ENCODE results near the gene ESPN.
A peak's percentile ranks its signal among the peaks of the same experiment; 100 is the strongest.

The ESPN gene

GRCh38 chr1:6487804-6488484, 63.4 kb downstream of the ESPN start:
- TF ChIP-seq CTCF (IDR thresholded peaks at IDR 0.05; ENCODE audit: borderline replicate concordance, insufficient read depth, low read depth, low read length) = no peak
- H3K4me3 ChIP-seq (ENCODE audit: low read depth, low read length) = no peak overlapping the region

GRCh38 chr1:6488602-6489382, 64.2 kb downstream of the ESPN start:
- TF ChIP-seq CTCF (IDR thresholded peaks at IDR 0.05; ENCODE audit: borderline replicate concordance, insufficient read depth, low read depth, low read length) = no peak
- no peak overlapping the region for H3K4me3 ChIP-seq (ENCODE audit: low read depth, low read length)

- TF ChIP-seq CTCF (IDR thresholded peaks at IDR 0.05; ENCODE audit: borderline replicate concordance, insufficient read depth, low read depth, low read length) = no peak
- H3K4me3 ChIP-seq (ENCODE audit: low read depth, low read length) = no peak overlapping the region
Measured at GRCh38 chr1:6489383-6489765, 64.8 kb downstream of the ESPN start.

- peak overlapping the region; percentile 80 for H3K4me3 ChIP-seq (ENCODE audit: low read depth, low read length)
- TF ChIP-seq CTCF (IDR thresholded peaks at IDR 0.05; ENCODE audit: borderline replicate concordance, insufficient read depth, low read depth, low read length) = peak; percentile 98
Measured at GRCh38 chr1:6489799-6490180, 65.2 kb downstream of the ESPN start.

- H3K4me3 ChIP-seq (ENCODE audit: low read depth, low read length) = peak overlapping the region; percentile 80
- no peak for TF ChIP-seq CTCF (IDR thresholded peaks at IDR 0.05; ENCODE audit: borderline replicate concordance, insufficient read depth, low read depth, low read length)
Measured at GRCh38 chr1:6490181-6491080, 65.9 kb downstream of the ESPN start.

- peak overlapping the region; percentile 80 for H3K4me3 ChIP-seq (ENCODE audit: low read depth, low read length)
- no peak for TF ChIP-seq CTCF (IDR thresholded peaks at IDR 0.05; ENCODE audit: borderline replicate concordance, insufficient read depth, low read depth, low read length)
Measured at GRCh38 chr1:6491081-6491449, 66.5 kb downstream of the ESPN start.

Measured in GM12875 (cell line).